ENCODE results near the gene CEP72. TPM values are rescaled to one million over a fixed set of nuclear protein-coding genes. Genes with fewer than 3 reads are reported as not detected.

The CEP72 gene, protein sequence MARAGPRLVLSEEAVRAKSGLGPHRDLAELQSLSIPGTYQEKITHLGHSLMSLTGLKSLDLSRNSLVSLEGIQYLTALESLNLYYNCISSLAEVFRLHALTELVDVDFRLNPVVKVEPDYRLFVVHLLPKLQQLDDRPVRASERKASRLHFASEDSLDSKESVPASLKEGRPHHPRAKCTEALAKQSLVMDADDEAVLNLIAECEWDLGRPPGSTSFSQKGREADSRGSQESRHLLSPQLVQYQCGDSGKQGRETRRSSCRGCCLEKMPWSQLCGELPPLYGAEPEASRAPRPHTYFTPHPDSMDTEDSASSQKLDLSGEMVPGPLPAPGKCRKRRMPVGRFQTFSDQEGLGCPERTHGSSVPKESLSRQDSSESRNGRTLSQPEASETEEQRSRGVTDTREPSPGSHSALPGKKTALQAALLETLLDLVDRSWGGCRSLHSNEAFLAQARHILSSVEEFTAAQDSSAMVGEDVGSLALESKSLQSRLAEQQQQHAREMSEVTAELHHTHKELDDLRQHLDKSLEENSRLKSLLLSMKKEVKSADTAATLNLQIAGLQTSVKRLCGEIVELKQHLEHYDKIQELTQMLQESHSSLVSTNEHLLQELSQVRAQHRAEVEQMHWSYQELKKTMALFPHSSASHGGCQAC
- 1.5 and 2.5 TPM in 2 replicates for total RNA-seq

DNA sequence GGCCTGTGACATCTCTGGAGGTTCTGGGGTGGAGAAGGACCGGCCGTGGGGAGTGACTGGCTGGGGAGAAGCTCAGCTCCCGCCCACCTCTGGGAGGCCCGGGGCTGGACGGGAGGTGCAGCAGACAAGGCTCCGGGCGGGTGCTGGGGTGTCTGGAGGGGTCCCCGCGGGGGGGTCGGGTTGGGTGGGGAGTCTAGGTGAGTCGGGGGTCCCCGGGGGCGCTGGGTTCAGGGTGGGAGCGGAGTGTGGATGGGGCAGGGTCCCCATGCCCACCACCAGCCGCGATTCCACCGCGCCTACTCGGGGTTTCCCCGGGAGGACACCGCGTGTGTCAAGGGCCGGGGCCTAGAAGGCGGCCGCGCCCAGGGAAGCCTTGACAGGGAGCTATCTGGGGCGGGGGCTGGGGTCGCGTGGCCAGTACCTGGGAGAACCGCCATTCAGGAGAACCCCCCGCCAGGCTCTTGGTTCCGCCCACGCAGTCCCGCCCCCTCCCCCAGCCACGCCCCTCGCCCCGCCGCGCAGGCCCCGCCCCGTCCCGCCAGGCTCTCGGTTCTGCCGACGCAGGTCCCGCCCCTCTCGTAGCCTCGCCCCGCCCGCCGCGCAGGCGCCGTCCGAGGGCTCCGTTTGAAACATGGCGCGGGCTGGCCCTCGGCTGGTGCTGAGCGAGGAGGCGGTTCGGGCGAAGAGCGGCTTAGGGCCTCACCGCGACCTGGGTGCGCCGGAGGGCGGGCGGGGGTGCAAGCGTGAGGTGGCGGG is at the start of gene CEP72:
TSS of gene CEP72 (plus strand) at position 610 of the 756 bp plus-strand sequence. CDS start at position 632, 22 bp downstream.

DNA sequence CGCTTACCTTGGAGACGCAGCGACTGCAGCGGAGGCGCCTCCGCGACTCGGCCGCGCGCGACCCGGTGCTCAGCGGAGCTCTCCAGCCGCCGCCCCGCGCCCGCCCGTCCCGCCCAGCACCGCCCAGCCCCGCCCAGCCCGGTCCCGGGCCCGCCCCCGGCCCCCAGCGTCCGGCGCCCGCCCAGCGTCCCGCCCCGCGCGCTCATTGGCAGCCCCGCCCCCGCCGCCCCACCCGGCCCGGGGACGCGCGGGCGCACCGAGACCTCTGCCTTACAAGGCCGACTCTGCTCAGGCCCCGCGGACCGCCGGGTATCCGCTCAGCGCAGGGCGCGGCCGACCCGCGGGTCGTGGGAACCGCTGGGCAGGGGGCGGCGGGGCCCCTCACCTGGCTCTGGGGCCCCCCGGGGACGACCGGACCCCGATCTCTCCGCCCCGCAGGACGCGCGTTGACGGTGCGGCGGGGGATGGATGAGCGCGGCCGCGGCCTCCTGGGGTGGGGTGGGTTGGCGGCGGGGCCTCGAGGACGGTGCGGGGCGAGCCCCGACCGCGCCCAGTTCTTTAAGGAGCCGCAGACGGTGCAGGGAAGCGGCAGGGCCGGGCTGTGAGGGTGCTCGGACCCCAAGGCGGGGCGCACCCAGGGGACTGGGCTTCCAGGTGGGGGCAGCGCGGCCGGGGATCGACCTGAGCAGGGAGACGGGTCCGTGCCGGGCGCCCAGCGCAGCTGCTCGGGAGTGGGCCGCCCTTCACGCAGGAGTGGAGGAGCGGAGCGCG is 81.3 kb downstream of the CEP72 start, which contains the start of gene TPPP:
TSS of gene TPPP (minus strand) at position 82 of the 771 bp plus-strand sequence. CDS start 15,292 bp downstream, outside the sequence.

Other genes with a start within 250 kb of the CEP72 start
- gene EXOC3, start 169.2 kb upstream of the CEP72 start, total RNA-seq: 16.4 and 27.6 TPM in 2 replicates
- gene SLC9A3, start 87.9 kb upstream of the CEP72 start, total RNA-seq: 2.4 and 2.9 TPM in 2 replicates
- 0.72 and 1.1 TPM in 2 replicates for gene TPPP, start 81.0 kb downstream of the CEP72 start, total RNA-seq
- not detected in 2 replicates for gene ZDHHC11B, start 172.4 kb downstream of the CEP72 start, total RNA-seq
- 0.54 and 0.81 TPM in 2 replicates for gene ZDHHC11, start 238.6 kb downstream of the CEP72 start, total RNA-seq

Measured in cardiac atrium fibroblast (primary cell).